BLaER1 (cell line): Measurements from ENCODE around the gene ENC1.

Source experiments
- H3K27ac ChIP-seq: shearing (Covaris generic); formaldehyde crosslinking; 2 replicates; pipeline ENCODE4 v1.8.1; 2022
- H3K27me3 ChIP-seq: shearing (Covaris generic); formaldehyde crosslinking; 2 replicates; pipeline ENCODE4 v1.8.1; 2022
- H3K36me3 ChIP-seq: shearing (Covaris generic); formaldehyde crosslinking; 2 replicates; pipeline ENCODE4 v1.8.1; 2022
- H3K4me1 ChIP-seq: shearing (Covaris generic); formaldehyde crosslinking; 2 replicates; pipeline ENCODE4 v1.8.1; 2022
- H3K4me2 ChIP-seq: shearing (Covaris generic); formaldehyde crosslinking; 2 replicates; pipeline ENCODE4 v1.8.1; 2022
- H3K4me3 ChIP-seq: shearing (Covaris generic); formaldehyde crosslinking; 2 replicates; pipeline ENCODE4 v1.8.1; 2022
- H3K9ac ChIP-seq: shearing (Covaris generic); formaldehyde crosslinking; 2 replicates; pipeline ENCODE4 v1.8.1; 2022
- H3K9me3 ChIP-seq: shearing (Covaris generic); formaldehyde crosslinking; 2 replicates; pipeline ENCODE4 v1.8.1; 2022
- H4K20me1 ChIP-seq: shearing (Covaris generic); formaldehyde crosslinking; 2 replicates; pipeline ENCODE4 v1.8.1; 2022
- Cebpa-rat ChIP-seq: shearing (Covaris generic); IDR thresholded peaks from 2 replicates; pipeline ENCODE4 v1.8.1; 2022

ENC1 gene

GRCh38 chr5:74579215-74579614, 61.3 kb downstream of the ENC1 start:
- Histone ChIP-seq H3K36me3 (no peaks in the 10 kb centered on the region), H3K4me1 (peaks cover 6% of the 10 kb centered on the region; the same call in 1 of the 2 replicates), H3K27ac (no peak overlapping the region), H3K9ac (no peak overlapping the region), H3K9me3 (no peaks in the 10 kb centered on the region), H3K4me3 (no peak overlapping the region), H3K4me2 (no peak overlapping the region), H4K20me1 (no peaks in the 10 kb centered on the region), H3K27me3 (no peaks in the 10 kb centered on the region)
- TF ChIP-seq Cebpa-rat: no peak

- Histone ChIP-seq H3K27me3 (no peaks in the 10 kb centered on the region), H4K20me1 (no peaks in the 10 kb centered on the region), H3K4me2 (no peak overlapping the region), H3K9ac (no peak overlapping the region), H3K4me1 (peaks cover 6% of the 10 kb centered on the region; the same call in 1 of the 2 replicates), H3K27ac (no peak overlapping the region), H3K36me3 (no peaks in the 10 kb centered on the region), H3K9me3 (no peaks in the 10 kb centered on the region), H3K4me3 (no peak overlapping the region)
- no peak for TF ChIP-seq Cebpa-rat
These were observed 62.0 kb downstream of the ENC1 start for GRCh38 chr5:74578356-74579044.
